ENCODE measurements around the gene CSAD. TPM values are rescaled to one million over a fixed set of nuclear protein-coding genes. Genes with fewer than 3 reads are reported as not detected.
"Not testable (repeated sequence)": the region's sequence is repeated elsewhere in the genome, so short reads cannot be mapped to it uniquely, and the experiment has no call there.

The CSAD gene
- polyA plus RNA-seq, 1 donor, result 60.7 TPM

- DNase-seq, result not testable (repeated sequence)
These were observed 3.3 kb downstream of the CSAD start for GRCh38 chr12:53177447-53177846.

GRCh38 chr12:53176750-53177149, 4.0 kb downstream of the CSAD start:
- no peak for DNase-seq

GRCh38 chr12:53174881-53175491, 5.7 kb downstream of the CSAD start:
- no peak for DNase-seq

- DNase-seq, result no peak
These were observed 7.5 kb downstream of the CSAD start for GRCh38 chr12:53173085-53173715.

GRCh38 chr12:53172352-53172751, 8.4 kb downstream of the CSAD start:
- DNase-seq, result no peak

- no peak for DNase-seq
These were observed 8.9 kb downstream of the CSAD start for GRCh38 chr12:53171725-53172329.

- no peak for DNase-seq
These were observed 9.6 kb downstream of the CSAD start for GRCh38 chr12:53170876-53171724.

- DNase-seq, result no peak
These were observed 10.5 kb downstream of the CSAD start for GRCh38 chr12:53170215-53170614.

GRCh38 chr12:53169644-53170043, 11.1 kb downstream of the CSAD start:
- no peak for DNase-seq

- no peak for DNase-seq
These were observed 13.9 kb downstream of the CSAD start for GRCh38 chr12:53166837-53167236.

- DNase-seq, result not testable (repeated sequence)
These were observed 17.7 kb downstream of the CSAD start for GRCh38 chr12:53163008-53163407.

GRCh38 chr12:53161119-53161911, 19.4 kb downstream of the CSAD start:
- DNase-seq, result no peak

- no peak for DNase-seq
These were observed 20.1 kb downstream of the CSAD start for GRCh38 chr12:53160673-53161072.

GRCh38 chr12:53160000-53160399, 20.7 kb downstream of the CSAD start:
- no peak for DNase-seq

- DNase-seq, result peak; percentile 69
These were observed 21.4 kb downstream of the CSAD start for GRCh38 chr12:53159195-53159839.

- DNase-seq, result no peak
These were observed 28.3 kb downstream of the CSAD start for GRCh38 chr12:53152390-53152789.

- DNase-seq, result no peak
These were observed 29.7 kb downstream of the CSAD start for GRCh38 chr12:53151039-53151438.

- DNase-seq, result no peak
These were observed 33.1 kb downstream of the CSAD start for GRCh38 chr12:53147653-53148052.

- DNase-seq, result no peak
These were observed 33.5 kb downstream of the CSAD start for GRCh38 chr12:53147181-53147580.

- DNase-seq, result no peak
These were observed 35.1 kb downstream of the CSAD start for GRCh38 chr12:53145383-53146260.

- no peak for DNase-seq
These were observed 37.4 kb downstream of the CSAD start for GRCh38 chr12:53143355-53143754.

All from hindlimb muscle (tissue), 1 donor.